ENCODE measurements around the gene DARS1.

Gene DARS1

GRCh38 chr2:136012315-136012714 is 26.9 kb upstream of the DARS1 start:
- no peak overlapping the region for H3K27ac ChIP-seq (ENCODE audit: low read depth, low read length)
- no peaks in the 10 kb centered on the region for H4K20me1 ChIP-seq (ENCODE audit: low read depth, low read length)
- H3F3A ChIP-seq (ENCODE audit: insufficient read depth) = no peaks in the 10 kb centered on the region
- no peak overlapping the region for H3K4me2 ChIP-seq (ENCODE audit: low read depth, low read length, poor library complexity, severe bottlenecking)
- no peaks in the 10 kb centered on the region for H3K27me3 ChIP-seq (ENCODE audit: low read length)
- no peaks in the 10 kb centered on the region for H3K79me2 ChIP-seq (ENCODE audit: insufficient read depth, low read length)
- no peak for TF ChIP-seq CTCF (IDR thresholded peaks at IDR 0.05; ENCODE audit: insufficient read depth, low read length, poor library complexity, severe bottlenecking)
- TF ChIP-seq EZH2phosphoT487 (conservative IDR thresholded peaks at IDR 0.05; ENCODE audit: low read length) = no peak
- H2AFZ ChIP-seq (ENCODE audit: low read depth, low read length, severe bottlenecking) = no peak overlapping the region
- H3K9ac ChIP-seq (ENCODE audit: low read length) = no peak overlapping the region
- H3K9me2 ChIP-seq (replicated peaks; ENCODE audit: insufficient read depth, low read length) = no peaks in the 10 kb centered on the region
- H3K36me3 ChIP-seq (ENCODE audit: low read length) = no peaks in the 10 kb centered on the region
- H3K4me3 ChIP-seq (ENCODE audit: insufficient read depth, low read length, poor library complexity, severe bottlenecking) = no peak overlapping the region
- no peaks in the 10 kb centered on the region for H3K9me3 ChIP-seq (ENCODE audit: insufficient read depth, low read length)

- Histone ChIP-seq H3K27me3 (ENCODE audit: low read length) (no peaks in the 10 kb centered on the region), H3F3A (ENCODE audit: insufficient read depth) (no peaks in the 10 kb centered on the region), H3K9me2 (replicated peaks; ENCODE audit: insufficient read depth, low read length) (no peaks in the 10 kb centered on the region), H3K36me3 (ENCODE audit: low read length) (no peaks in the 10 kb centered on the region), H4K20me1 (ENCODE audit: low read depth, low read length) (no peaks in the 10 kb centered on the region), H3K79me2 (ENCODE audit: insufficient read depth, low read length) (no peaks in the 10 kb centered on the region), H3K4me2 (ENCODE audit: low read depth, low read length, poor library complexity, severe bottlenecking) (no peak overlapping the region), H3K4me3 (ENCODE audit: insufficient read depth, low read length, poor library complexity, severe bottlenecking) (no peak overlapping the region), H2AFZ (ENCODE audit: low read depth, low read length, severe bottlenecking) (no peak overlapping the region), H3K27ac (ENCODE audit: low read depth, low read length) (no peak overlapping the region), H3K9ac (ENCODE audit: low read length) (no peak overlapping the region), H3K9me3 (ENCODE audit: insufficient read depth, low read length) (no peaks in the 10 kb centered on the region)
- TF ChIP-seq CTCF (IDR thresholded peaks at IDR 0.05; ENCODE audit: insufficient read depth, low read length, poor library complexity, severe bottlenecking) (no peak), EZH2phosphoT487 (conservative IDR thresholded peaks at IDR 0.05; ENCODE audit: low read length) (no peak)
Measured at GRCh38 chr2:136010126-136010525, 24.7 kb upstream of the DARS1 start.

GRCh38 chr2:136008205-136008865 is 22.9 kb upstream of the DARS1 start:
- Histone ChIP-seq H3K9me2 (replicated peaks; ENCODE audit: insufficient read depth, low read length) (no peaks in the 10 kb centered on the region), H3K4me3 (ENCODE audit: insufficient read depth, low read length, poor library complexity, severe bottlenecking) (no peak overlapping the region), H3K36me3 (ENCODE audit: low read length) (no peaks in the 10 kb centered on the region), H3K79me2 (ENCODE audit: insufficient read depth, low read length) (no peaks in the 10 kb centered on the region), H3K9ac (ENCODE audit: low read length) (no peak overlapping the region), H2AFZ (ENCODE audit: low read depth, low read length, severe bottlenecking) (no peak overlapping the region), H4K20me1 (ENCODE audit: low read depth, low read length) (no peaks in the 10 kb centered on the region), H3K4me2 (ENCODE audit: low read depth, low read length, poor library complexity, severe bottlenecking) (no peak overlapping the region), H3F3A (ENCODE audit: insufficient read depth) (no peaks in the 10 kb centered on the region), H3K9me3 (ENCODE audit: insufficient read depth, low read length) (no peaks in the 10 kb centered on the region), H3K27me3 (ENCODE audit: low read length) (no peaks in the 10 kb centered on the region), H3K27ac (ENCODE audit: low read depth, low read length) (no peak overlapping the region)
- no peak for TF ChIP-seq CTCF (IDR thresholded peaks at IDR 0.05; ENCODE audit: insufficient read depth, low read length, poor library complexity, severe bottlenecking)
- no peak for TF ChIP-seq EZH2phosphoT487 (conservative IDR thresholded peaks at IDR 0.05; ENCODE audit: low read length)

Measured in SU-DHL-6 (cell line).